Hepatocyte (in vitro differentiated cells): ENCODE data around the gene NR2F6.

ENCODE experiments used
- EZH2 ChIP-seq: fragments of 200-600 bp; sonication (generic); IDR thresholded peaks from 2 replicates; pipeline ENCODE4 v1.6.1; 2016; ENCODE audit warnings: antibody characterized with exemption, mild to moderate bottlenecking, borderline replicate concordance
- EZH2phosphoT487 ChIP-seq: fragments of 200-600 bp; sonication (generic); IDR thresholded peaks from one replicate; pipeline ENCODE4 v1.6.1; 2018; ENCODE audit warnings: antibody characterized with exemption, mild to moderate bottlenecking, low read depth, moderate library complexity; ENCODE audit not compliant: unreplicated experiment, severe bottlenecking
- TF ChIP-seq, protein P1 (sequence below): fragments of 200-600 bp; sonication (generic); IDR thresholded peaks from 2 replicates; pipeline ENCODE4 v1.5.1; 2016; ENCODE audit warnings: antibody characterized with exemption, mild to moderate bottlenecking; ENCODE audit not compliant: poor library complexity

DNA sequence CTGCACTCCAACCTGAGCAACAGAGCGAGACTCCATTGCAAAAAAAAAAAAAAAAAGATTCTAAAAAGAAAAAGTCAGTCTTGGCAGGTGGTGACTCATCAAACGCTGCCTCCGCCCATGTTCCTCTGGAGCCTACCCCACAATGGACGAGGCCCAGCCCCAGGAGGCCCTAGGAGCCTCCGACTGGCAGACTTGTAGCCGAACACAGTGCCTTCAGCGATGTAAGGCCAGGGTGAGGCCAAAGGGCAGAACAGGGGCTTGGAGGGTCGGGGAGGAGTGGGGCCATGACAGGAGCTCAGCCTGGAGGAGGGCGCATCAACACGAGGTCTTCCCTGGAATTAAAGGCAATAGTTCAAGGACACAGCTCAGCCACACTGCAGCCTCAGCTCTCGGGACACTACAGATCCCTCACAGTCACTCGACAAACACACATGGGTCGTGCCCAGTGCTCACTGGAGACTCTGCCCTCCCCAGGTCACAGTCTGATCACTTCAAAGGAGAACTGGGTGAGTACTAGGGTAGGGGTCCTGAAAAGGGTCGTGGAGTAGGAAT lies 25.4 kb downstream of the NR2F6 start:
- TF ChIP-seq, protein P1, sequence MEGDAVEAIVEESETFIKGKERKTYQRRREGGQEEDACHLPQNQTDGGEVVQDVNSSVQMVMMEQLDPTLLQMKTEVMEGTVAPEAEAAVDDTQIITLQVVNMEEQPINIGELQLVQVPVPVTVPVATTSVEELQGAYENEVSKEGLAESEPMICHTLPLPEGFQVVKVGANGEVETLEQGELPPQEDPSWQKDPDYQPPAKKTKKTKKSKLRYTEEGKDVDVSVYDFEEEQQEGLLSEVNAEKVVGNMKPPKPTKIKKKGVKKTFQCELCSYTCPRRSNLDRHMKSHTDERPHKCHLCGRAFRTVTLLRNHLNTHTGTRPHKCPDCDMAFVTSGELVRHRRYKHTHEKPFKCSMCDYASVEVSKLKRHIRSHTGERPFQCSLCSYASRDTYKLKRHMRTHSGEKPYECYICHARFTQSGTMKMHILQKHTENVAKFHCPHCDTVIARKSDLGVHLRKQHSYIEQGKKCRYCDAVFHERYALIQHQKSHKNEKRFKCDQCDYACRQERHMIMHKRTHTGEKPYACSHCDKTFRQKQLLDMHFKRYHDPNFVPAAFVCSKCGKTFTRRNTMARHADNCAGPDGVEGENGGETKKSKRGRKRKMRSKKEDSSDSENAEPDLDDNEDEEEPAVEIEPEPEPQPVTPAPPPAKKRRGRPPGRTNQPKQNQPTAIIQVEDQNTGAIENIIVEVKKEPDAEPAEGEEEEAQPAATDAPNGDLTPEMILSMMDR = no peak
- TF ChIP-seq EZH2 (no peak), EZH2phosphoT487 (no peak)
